ENCODE measurements around the gene SLC49A3. TPM values are rescaled to one million over a fixed set of nuclear protein-coding genes. Genes with fewer than 3 reads are reported as not detected.

The SLC49A3 gene
- total RNA-seq, 2 donors from 2014 or later = 15.1 to 16.4 TPM

DNA sequence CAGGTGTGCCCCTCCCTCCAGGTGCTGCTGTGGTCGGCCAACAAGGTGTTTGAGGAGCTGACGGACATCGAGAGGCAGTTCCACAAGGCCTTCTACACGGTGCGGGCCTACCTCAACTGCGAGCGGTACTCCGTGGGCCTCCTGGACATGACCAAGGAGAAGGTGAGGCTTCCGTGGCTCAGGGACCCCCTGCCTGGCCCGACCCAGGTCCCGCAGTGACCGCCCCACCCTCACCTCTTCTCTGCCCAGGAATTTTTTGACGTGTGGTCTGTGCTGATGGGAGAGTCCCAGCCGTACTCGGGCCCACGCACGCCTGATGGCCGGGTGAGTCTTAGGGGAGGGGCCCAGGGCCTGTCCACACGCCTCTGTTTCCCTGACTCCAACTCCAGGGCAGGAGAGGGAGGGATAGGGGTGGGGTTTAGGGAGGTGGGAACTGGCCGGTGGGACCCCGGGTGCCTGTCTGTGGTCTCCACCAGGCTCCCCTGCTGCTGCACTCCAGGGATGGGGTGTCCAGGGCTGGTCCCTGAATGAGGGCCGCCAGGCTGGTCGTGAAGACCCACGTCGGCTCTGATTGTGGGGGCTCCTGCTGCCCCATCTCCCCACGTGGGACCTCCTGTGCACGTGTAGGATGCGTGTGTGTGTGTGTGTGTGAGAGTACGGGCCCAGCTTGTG is 35.0 kb downstream of the SLC49A3 start:
- no peaks in the 10 kb centered on the region for H3K27me3 Mint-ChIP-seq (ENCODE audit: insufficient read depth)
- no peak overlapping the region for H3K4me3 ChIP-seq (ENCODE audit: low read length)
- no peak for DNase-seq
- H3K27ac ChIP-seq (ENCODE audit: low read depth, low read length) = no peak overlapping the region
- no peak overlapping the region for H3K4me3 Mint-ChIP-seq
- no peaks in the 10 kb centered on the region for H3K27me3 ChIP-seq (ENCODE audit: control insufficient read depth, insufficient read depth, low read length, poor library complexity, severe bottlenecking)
- no peak overlapping the region for H3K9ac ChIP-seq (ENCODE audit: extremely low read depth, low read length, poor library complexity, severe bottlenecking)
- TF ChIP-seq, protein P1, sequence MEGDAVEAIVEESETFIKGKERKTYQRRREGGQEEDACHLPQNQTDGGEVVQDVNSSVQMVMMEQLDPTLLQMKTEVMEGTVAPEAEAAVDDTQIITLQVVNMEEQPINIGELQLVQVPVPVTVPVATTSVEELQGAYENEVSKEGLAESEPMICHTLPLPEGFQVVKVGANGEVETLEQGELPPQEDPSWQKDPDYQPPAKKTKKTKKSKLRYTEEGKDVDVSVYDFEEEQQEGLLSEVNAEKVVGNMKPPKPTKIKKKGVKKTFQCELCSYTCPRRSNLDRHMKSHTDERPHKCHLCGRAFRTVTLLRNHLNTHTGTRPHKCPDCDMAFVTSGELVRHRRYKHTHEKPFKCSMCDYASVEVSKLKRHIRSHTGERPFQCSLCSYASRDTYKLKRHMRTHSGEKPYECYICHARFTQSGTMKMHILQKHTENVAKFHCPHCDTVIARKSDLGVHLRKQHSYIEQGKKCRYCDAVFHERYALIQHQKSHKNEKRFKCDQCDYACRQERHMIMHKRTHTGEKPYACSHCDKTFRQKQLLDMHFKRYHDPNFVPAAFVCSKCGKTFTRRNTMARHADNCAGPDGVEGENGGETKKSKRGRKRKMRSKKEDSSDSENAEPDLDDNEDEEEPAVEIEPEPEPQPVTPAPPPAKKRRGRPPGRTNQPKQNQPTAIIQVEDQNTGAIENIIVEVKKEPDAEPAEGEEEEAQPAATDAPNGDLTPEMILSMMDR (conservative IDR thresholded peaks at IDR 0.05) = no peak
- H3K36me3 Mint-ChIP-seq (ENCODE audit: low read depth) = no peaks in the 10 kb centered on the region
- H3K4me1 Mint-ChIP-seq = no peaks in the 10 kb centered on the region
- no peaks in the 10 kb centered on the region for H3K4me1 ChIP-seq (ENCODE audit: control insufficient read depth, insufficient read depth, low read length)
- H3K36me3 ChIP-seq (ENCODE audit: control insufficient read depth, insufficient read depth, low read length) = no peaks in the 10 kb centered on the region
- H3K9me3 Mint-ChIP-seq = no peaks in the 10 kb centered on the region
- no peak overlapping the region for H3K27ac Mint-ChIP-seq
- 91 to 97% methylated on average over 7 to 29 of the region's 29 CpGs for WGBS, 2 experiments (ENCODE audit: insufficient coverage in 1 of 2, insufficient read length in 1 of 2)
- no peaks in the 10 kb centered on the region for H3K9me3 ChIP-seq (ENCODE audit: control insufficient read depth, low read length)

DNA sequence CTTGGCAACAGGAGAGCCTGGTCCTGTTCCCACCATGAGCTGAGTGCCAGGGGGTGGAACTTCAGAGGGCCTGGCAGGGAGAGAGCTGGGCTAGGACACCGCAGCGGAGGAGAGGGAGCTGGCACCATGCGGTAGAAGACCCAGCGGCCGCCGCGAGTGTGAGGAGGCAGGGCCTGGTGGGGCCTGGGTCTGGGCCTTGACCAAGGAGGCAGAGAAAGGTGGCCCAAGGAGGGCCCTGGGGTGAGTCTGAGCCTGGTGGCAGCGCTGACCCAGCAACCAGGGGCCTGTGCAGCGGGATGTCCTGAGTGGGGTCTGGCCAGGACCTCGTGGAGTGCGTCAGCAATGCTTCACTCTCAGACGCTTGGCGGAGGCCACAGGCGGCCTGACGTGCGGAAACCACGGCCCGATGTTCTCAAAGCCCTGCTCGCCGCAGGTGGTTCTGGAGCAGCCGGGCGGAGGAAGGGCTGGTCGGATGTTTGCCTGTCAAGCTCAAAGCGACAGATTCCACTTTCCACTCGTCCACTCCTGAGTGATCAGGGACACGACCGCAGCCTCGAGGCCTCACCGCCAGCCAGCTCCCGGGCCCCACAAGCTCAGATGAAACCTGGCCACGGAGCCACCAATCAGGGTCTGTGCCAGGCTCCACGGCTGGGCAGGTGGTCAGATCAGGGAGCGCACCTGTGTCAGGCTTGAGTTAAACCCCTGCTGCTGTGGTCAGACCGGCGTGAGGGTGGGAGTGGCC is 35.7 kb downstream of the SLC49A3 start:
- DNase-seq = peak; percentile 45
- H3K27me3 ChIP-seq (ENCODE audit: control insufficient read depth, insufficient read depth, low read length, poor library complexity, severe bottlenecking) = no peaks in the 10 kb centered on the region
- H3K4me3 ChIP-seq (ENCODE audit: low read length) = no peak overlapping the region
- TF ChIP-seq, protein P1 (conservative IDR thresholded peaks at IDR 0.05) = no peak
- H3K9me3 ChIP-seq (ENCODE audit: control insufficient read depth, low read length) = no peaks in the 10 kb centered on the region
- no peak overlapping the region for H3K27ac Mint-ChIP-seq
- H3K27me3 Mint-ChIP-seq (ENCODE audit: insufficient read depth) = no peaks in the 10 kb centered on the region
- no peak overlapping the region for H3K4me3 Mint-ChIP-seq
- no peak overlapping the region for H3K27ac ChIP-seq (ENCODE audit: low read depth, low read length)
- H3K36me3 ChIP-seq (ENCODE audit: control insufficient read depth, insufficient read depth, low read length) = no peaks in the 10 kb centered on the region
- H3K4me1 Mint-ChIP-seq = no peaks in the 10 kb centered on the region
- no peaks in the 10 kb centered on the region for H3K36me3 Mint-ChIP-seq (ENCODE audit: low read depth)
- H3K4me1 ChIP-seq (ENCODE audit: control insufficient read depth, insufficient read depth, low read length) = no peaks in the 10 kb centered on the region
- no peak overlapping the region for H3K9ac ChIP-seq (ENCODE audit: extremely low read depth, low read length, poor library complexity, severe bottlenecking)
- WGBS, 2 experiments (ENCODE audit: insufficient coverage in 1 of 2, insufficient read length in 1 of 2) = 91 to 95% methylated on average over 20 to 35 of the region's 35 CpGs
- H3K9me3 Mint-ChIP-seq = no peaks in the 10 kb centered on the region

DNA sequence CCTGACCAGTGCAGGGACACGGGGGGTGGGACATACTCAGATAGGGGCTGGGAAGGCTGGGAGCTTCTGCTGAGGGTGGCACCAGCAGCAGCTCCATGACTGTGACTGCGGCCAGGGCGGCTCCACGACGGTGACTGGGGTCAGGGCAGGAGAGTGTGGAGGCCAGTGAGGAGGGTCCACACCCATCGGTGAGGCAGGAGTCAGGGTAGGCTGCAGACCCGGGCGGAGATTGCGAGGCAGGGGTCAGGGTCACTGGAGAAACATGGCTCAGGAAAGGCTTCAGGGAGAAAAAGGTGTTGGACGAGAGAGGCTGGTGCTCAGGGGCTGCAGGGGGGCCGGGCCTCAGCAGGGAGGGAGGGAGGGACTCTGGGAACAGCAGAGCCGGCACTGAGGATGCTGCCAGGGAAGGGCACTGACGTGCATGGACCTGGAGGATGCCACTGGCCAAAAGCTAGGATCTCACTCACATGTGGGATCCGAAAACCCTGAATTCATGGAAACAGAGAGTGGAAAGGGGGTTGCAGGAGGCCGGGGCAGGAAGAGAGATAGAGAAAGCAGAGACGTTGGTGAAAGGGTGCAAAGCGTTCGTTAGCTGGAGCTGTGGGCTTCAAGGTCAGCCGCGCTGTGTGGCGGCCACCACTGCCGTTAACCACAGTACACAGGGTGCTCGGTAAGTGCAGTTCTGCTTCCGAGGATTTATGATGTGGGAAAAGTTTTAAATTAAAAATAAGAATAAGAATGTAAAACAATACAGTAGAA is 36.9 kb downstream of the SLC49A3 start:
- DNase-seq = peak; percentile 46
- no peaks in the 10 kb centered on the region for H3K4me1 Mint-ChIP-seq
- H3K27me3 ChIP-seq (ENCODE audit: control insufficient read depth, insufficient read depth, low read length, poor library complexity, severe bottlenecking) = no peaks in the 10 kb centered on the region
- no peak overlapping the region for H3K27ac ChIP-seq (ENCODE audit: low read depth, low read length)
- TF ChIP-seq, protein P1 (conservative IDR thresholded peaks at IDR 0.05) = no peak
- no peaks in the 10 kb centered on the region for H3K4me1 ChIP-seq (ENCODE audit: control insufficient read depth, insufficient read depth, low read length)
- no peaks in the 10 kb centered on the region for H3K27me3 Mint-ChIP-seq (ENCODE audit: insufficient read depth)
- 88 to 90% methylated on average over 19 to 24 of the region's 24 CpGs for WGBS, 2 experiments (ENCODE audit: insufficient coverage in 1 of 2, insufficient read length in 1 of 2)
- H3K9me3 ChIP-seq (ENCODE audit: control insufficient read depth, low read length) = no peaks in the 10 kb centered on the region
- H3K4me3 ChIP-seq (ENCODE audit: low read length) = no peak overlapping the region
- no peak overlapping the region for H3K9ac ChIP-seq (ENCODE audit: extremely low read depth, low read length, poor library complexity, severe bottlenecking)
- H3K27ac Mint-ChIP-seq = no peak overlapping the region
- H3K36me3 Mint-ChIP-seq (ENCODE audit: low read depth) = no peaks in the 10 kb centered on the region
- H3K9me3 Mint-ChIP-seq = no peaks in the 10 kb centered on the region
- no peak overlapping the region for H3K4me3 Mint-ChIP-seq
- no peaks in the 10 kb centered on the region for H3K36me3 ChIP-seq (ENCODE audit: control insufficient read depth, insufficient read depth, low read length)
